GM10847 (cell line): ENCODE results near the gene DIABLO.

Experiments used
- POLR2A ChIP-seq: IDR thresholded peaks from 2 replicates; pipeline ENCODE4 v1.6.1; 2011; ENCODE audit not compliant: insufficient read length; ENCODE audit errors: extremely low read depth

The DIABLO gene

DNA sequence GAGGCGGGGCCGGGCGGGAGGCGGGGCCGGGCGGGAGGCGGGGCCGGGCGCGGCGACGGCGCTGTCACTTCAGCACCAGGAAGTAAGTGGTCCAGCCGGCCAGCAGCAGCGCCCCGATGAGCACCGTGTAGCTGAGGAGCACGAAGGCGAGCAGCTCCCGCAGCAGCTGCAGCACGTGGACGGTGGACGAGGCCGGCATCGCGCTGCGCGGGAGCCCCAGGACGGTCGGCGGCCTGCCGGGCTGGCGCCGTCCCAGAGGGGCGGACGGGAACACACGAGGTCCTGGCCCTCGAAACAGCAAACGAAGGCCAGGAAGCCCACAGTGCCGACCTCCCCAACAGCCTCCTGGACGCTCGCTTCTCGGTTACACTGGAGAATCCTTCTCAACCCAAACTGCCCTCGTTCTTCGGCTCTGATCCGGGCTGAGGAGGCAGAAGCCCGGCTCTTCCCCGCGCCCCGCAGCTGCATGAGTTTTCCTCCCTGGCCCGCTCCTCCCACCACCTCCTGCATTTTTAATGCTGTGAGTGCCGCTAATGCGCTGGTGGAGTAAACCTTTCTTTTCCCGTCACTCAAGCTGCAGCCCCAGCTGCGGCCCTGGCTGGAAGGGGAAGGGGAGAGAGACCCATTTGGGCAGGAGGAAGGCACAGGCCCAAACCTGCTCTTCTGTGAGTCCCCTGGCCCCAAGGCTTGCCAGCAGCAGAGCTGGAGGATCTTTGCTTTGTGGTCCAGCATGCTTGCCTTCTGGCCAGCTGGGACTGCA is 694 bp upstream of the DIABLO start:
- no peak for TF ChIP-seq POLR2A

DNA sequence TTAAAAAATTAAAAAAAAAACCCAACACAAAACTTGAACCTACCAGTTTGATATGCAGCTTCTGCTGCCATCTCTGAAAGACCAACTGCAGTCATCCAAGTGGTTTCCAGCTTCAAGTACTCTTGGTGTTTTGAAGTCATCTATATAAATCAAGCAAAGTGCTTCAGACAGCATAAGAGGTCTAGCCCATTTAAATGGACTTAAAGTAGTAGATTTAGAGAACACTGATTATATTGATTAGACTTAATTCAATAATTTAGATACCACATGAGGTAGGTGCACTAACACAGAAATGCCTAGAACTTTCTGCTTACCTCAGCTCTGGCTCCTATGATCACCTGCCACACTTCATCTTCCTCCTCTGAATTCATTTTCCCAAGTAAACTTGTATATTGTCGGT is 9.4 kb downstream of the DIABLO start:
- no peak for TF ChIP-seq POLR2A

DNA sequence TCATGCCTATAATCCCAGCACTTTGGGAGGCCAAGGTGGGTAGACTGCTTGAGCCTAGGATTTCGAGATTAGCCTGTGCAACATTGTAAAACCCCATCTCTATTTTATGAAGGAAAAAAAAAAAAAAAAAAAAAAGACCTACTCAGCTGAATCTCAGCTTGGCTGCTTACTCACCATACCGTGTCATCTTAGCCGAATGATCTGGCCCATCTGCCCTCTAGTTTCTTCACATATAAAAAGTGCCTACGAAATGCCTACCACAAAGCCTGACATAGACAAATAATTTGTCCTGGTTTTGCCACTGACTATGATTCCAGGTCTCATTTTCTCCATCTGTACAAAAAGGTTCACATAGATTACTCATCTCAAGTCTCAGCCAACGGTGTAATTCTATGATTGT is 10.1 kb downstream of the DIABLO start:
- TF ChIP-seq POLR2A = no peak

DNA sequence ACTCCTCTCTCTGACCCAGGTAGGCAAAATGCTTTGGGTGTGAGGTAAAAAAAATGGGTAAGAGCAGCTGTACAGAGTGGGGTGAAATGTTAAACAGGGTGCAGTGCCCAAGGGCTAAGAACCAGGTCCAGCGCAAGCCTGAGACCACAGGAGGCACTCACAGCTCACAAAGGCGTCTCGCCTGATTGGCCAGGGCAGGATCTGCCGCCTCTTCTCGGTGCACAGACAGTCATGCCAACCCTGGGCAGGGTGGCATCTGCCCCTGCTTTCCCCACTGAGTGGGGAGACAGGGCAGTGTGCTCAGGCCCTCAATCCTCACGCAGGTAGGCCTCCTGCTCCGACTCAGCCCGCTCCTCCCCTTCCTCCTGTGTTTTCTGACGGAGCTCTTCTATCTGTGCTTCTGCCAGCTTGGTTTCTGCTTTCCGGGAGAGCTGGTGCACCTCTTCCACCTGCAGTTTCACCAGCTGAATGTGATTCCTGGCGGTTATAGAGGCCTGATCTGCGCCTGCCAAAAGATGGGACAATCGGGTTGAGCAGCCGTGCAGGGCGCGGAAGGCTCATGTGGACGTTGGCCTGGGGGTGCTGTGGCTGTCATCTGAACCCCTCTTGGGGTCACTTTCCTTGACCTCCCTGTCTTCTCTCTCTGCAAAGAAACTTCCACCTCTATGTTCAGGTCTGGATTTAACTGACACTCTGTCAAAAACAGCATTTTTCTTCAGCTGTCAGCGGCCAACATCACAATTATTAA is 17.6 kb downstream of the DIABLO start:
- no peak for TF ChIP-seq POLR2A

DNA sequence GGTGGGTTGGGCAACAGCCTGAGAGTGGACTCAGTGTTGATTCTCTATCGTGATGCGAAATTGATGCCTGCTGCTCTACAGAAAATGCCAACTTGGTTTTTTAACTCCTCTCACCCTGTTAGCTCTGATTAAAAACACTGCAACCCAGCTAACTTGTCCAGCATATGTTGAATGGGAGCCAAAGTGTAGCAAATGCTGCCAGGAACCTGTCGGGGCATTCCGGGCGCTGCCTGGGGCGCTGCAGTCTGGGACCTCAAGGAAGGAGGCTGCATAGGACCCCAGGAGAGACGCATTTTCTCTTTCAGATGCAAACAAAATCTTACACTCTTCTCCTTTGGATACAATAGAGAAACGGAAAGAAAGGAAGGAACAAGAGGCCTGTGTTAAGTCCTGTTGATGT is 18.5 kb downstream of the DIABLO start:
- no peak for TF ChIP-seq POLR2A

DNA sequence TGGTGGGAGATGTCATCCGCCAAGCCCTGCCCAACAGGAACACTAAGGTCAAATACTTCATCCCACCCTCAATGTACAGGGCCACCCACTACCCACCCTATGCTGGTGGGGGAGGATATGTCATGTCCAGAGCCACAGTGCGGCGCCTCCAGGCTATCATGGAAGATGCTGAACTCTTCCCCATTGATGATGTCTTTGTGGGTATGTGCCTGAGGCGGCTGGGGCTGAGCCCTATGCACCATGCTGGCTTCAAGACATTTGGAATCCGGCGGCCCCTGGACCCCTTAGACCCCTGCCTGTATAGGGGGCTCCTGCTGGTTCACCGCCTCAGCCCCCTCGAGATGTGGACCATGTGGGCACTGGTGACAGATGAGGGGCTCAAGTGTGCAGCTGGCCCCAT is 18.9 kb downstream of the DIABLO start:
- no peak for TF ChIP-seq POLR2A

DNA sequence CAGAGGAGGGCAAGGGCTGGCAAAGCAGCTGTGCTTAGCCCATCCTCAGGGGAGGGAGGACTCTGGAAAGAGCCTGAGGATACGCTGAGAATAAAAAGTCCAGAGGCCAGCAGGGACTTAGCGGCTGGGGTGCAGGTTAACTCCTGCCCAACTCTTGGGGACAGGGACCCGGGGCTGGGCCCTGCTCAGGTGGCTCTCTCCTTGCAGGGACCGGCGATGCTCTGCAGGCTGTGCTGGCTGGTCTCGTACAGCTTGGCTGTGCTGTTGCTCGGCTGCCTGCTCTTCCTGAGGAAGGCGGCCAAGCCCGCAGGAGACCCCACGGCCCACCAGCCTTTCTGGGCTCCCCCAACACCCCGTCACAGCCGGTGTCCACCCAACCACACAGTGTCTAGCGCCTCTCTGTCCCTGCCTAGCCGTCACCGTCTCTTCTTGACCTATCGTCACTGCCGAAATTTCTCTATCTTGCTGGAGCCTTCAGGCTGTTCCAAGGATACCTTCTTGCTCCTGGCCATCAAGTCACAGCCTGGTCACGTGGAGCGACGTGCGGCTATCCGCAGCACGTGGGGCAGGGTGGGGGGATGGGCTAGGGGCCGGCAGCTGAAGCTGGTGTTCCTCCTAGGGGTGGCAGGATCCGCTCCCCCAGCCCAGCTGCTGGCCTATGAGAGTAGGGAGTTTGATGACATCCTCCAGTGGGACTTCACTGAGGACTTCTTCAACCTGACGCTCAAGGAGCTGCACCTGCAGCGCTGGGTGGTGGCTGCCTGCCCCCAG is 19.6 kb downstream of the DIABLO start:
- TF ChIP-seq POLR2A = no peak

DNA sequence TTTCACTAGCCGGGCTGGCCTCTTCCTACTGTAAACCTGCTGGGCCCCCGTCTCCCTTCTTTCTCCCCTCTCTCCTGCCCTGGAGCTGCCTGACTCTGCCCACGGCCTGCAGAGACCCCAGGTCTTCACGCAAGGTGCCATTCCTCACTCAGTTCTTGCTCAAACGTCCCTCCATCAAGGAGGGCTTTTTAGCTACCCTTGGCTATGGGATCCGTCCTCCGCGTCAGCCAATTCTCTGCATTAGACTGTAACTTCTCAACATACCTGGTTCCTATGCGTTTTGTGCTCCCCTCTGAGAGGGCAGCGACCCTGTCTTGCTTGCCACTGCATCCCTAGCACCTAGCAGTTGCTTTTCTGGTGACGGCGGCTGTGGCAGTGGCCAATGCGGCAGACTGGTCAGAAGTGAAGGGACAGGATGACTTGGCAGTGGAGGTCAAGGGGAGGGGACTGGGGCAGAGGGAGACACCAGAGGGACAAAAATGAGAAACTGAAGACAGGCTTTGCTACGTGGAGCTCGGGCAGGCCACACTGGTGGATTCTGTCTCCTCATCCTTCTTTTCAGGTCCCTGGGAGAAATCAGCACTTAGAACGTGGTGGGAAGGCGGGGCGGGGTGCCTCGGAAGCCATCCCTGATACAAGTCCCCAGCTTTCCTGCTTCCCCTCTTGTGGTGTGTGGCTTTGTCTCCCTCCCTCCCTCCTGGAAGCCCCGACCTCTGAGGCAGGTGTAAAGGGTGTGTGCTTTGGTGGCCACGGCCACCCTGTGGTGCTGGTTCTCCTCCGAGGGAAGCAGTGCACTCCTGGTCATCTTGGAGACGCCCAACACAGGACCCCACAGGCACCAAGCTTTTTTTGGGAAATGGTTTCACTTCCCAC is 20.6 kb downstream of the DIABLO start:
- no peak for TF ChIP-seq POLR2A

DNA sequence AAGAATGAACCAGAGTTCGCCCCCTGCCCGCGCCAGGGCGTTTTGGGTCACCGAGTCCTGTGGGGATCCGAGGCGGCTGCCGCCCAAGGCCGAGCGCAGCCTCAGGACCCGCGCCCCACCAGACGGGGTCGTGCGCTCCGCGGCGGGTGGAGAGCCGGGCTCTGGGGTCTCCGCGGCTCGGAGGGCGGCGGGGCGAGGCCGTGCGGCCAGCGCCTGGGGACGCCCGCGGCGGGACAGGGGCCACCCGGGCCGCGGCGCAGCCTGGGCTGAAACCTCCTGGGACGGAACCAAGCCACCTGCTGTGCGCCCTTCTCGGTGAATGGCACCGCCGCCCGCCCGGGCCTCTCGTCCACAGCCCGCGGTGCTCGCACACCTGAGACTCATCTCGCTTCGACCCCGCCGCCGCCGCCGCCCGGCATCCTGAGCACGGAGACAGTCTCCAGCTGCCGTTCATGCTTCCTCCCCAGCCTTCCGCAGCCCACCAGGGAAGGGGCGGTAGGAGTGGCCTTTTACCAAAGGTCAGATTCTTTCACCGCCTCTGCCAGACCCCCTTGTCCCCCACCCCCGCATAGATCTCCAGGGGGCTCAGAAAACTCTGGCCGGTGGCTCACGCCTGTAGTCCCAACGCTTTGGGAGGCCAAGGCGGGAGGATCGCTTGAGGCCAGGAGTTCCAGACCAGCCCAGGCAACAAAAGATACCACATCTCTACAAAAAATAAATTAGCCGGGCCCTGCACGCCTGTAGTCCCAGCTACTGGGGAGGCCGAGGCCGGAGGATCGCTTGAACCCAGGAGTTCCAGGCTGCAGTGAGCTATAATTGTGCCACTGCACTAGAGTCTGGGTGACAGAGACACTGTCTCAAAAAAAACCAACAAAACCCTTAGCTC is 21.4 kb downstream of the DIABLO start:
- TF ChIP-seq POLR2A = no peak

DNA sequence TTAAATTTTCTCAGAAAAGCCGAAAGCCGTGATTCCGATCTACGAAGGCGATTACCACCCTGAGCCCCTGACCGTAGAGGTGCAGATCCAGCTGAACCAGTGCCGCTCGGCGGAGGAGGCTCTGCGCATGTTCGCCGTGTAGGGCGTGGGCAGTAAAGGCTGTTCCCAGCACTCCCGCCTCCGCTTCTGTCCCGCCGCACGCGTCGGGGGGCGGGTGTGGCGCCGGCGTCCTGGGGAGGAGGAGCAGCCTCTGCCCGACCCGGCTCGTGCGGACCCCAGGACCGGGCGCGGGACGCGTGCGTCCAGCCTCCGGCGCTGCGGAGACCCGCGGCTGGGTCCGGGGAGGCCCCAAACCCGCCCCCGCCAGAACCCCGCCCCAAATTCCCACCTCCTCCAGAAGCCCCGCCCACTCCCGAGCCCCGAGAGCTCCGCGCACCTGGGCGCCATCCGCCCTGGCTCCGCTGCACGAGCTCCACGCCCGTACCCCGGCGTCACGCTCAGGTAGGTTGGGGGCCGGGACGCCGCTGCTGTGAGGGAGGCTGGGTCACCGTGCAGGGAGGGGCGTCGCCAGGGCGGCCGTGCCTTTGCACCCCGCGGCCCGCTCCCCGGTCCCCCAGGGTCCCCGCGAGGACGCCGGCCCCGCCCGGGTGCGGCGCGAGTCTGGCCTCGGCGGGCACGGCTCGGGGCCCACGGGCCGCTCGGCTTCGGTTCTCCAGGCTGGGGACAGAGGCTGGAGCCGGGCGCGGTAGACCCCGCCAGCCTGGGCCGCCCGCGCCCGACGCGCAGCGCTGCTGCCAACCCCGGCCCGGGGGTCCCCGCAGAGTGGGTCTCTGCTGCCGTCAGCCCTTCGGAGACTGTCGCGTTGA is 22.3 kb downstream of the DIABLO start, which contains the start of gene B3GNT4:
Gene B3GNT4, plus strand, starts transcription at position 409 of the 866 bp plus-strand sequence. CDS start 910 bp downstream, outside the sequence.
- no peak for TF ChIP-seq POLR2A

DNA sequence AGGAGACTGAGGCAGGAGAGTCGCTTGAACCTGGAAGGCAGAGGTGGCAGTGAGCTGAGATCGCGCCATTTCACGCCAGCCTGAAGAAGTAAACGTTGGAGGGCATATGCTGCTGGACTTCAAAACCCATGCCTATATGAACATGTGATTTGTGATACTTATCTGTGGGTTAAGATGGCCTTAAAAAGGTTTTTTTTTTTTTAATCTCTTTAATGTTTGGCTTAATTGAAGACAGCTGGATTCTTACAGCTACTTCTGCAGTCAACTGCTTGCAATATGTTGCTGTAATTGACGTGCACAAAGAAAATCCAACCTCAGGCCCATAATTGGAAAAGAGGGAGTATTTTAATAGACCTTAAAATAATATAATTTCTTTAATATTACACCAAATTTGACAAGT is 23.8 kb downstream of the DIABLO start:
- TF ChIP-seq POLR2A = no peak

DNA sequence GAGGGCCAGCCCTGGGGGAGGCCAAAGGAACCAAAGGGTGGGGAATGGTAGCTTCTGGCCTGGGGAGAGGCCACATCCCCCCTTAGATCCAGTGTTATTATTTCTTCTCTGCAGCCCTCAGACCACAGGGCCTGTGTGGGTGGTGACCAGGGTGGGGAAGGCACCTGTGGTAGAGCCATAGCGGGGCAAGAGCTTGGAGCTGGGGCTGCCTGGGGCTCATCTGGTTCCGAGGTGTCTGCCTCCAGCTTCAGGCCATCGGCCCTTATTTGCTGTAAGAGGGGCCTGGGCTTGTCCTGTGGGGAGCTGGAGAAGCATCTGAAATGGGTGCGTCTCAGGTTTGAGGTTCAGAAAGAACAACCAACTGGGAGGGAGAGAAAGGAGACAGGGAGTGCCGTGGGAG is 24.5 kb downstream of the DIABLO start:
- no peak for TF ChIP-seq POLR2A
